Upper lobe of right lung (tissue), 1 donor: ENCODE results near the gene DNHD1. TPM values are rescaled to one million over a fixed set of nuclear protein-coding genes. Genes with fewer than 3 reads are reported as not detected.
"Not testable (repeated sequence)": the region's sequence is repeated elsewhere in the genome, so short reads cannot be mapped to it uniquely, and the experiment has no call there.

ENCODE experiments used
- ATAC-seq: fragments of 200-7000 bp; cut with Tn5 transposase; one replicate; pipeline ENCODE4 v1.9.1; 2020; ENCODE audit warnings: mild to moderate bottlenecking, moderate library complexity
- DNase-seq: peaks from one replicate; pipeline ENCODE4 v3.0.0-alpha.2; 2020
- H3K27ac ChIP-seq: fragments of 200-600 bp; one replicate; pipeline ENCODE4 v1.8.0; 2022
- H3K27me3 ChIP-seq: fragments of 200-600 bp; one replicate; pipeline ENCODE4 v1.8.0; 2022; ENCODE audit warnings: mild to moderate bottlenecking
- H3K36me3 ChIP-seq: fragments of 200-600 bp; one replicate; pipeline ENCODE4 v1.8.0; 2022
- H3K4me1 ChIP-seq: fragments of 200-600 bp; one replicate; pipeline ENCODE4 v1.8.0; 2022
- H3K4me3 ChIP-seq: fragments of 200-600 bp; one replicate; pipeline ENCODE4 v1.8.0; 2022; ENCODE audit warnings: mild to moderate bottlenecking
- H3K9me3 ChIP-seq: fragments of 200-600 bp; one replicate; pipeline ENCODE4 v1.8.0; 2022
- intact Hi-C: fragments of 100-400 bp; cut with DNase I; formaldehyde crosslinking; loops from one replicate; pipeline ENCODE4 v1.11.0; 2022
- total RNA-seq: library from RNA; stranded (reverse); fragmentation: NEBNext Ultra II Directional; extraction: Animal tissue kit (Norgen Biotek cat#: 25700); gene quantifications from one replicate; pipeline ENCODE4 v1.2.1, GENCODE V29; 2021
- TF ChIP-seq, protein P1 (sequence below): fragments of 200-600 bp; IDR thresholded peaks from one replicate; pipeline ENCODE4 v1.8.0; 2022; ENCODE audit warnings: antibody characterized with exemption
- donor health status: DM: no; HTN: yes; CAD: no; lungs with severe emphysema.

The DNHD1 gene
- total RNA-seq, 1 donor from 2014 or later, result 14.5 TPM

DNA sequence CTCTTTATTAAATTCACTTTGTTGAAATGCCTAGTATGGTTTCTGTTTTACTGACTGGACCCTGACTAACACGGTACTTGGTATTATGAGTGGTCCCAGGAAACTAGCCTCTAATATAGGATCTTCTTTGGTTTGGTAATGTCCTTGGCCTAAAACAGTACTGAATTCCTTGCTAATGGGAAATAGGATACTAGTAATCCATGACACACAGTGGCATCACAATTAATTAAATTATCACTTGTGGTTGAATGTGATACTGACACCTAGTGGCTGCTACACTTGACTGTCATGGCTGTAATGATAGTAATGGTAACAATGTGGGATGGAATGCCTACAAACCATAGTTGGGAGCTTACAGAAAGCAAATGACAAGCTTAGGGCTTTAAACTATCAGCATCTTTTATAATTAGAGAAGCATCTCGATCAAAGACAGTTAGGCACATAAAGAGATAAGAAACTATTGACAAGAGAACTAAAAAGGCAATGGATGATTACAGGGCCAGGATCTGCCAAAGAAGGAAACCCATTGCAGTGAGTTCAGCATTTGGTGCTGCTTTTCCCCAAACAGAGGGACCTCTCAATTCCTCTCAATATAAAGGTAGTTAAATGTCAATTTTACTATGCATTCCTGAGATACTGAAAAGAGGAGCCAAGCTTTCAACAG lies 8.6 kb downstream of the DNHD1 start:
- Histone ChIP-seq H3K27ac (no peak overlapping the region), H3K4me1 (no peaks in the 10 kb centered on the region), H3K9me3 (no peaks in the 10 kb centered on the region), H3K36me3 (peaks cover 32% of the 10 kb centered on the region), H3K4me3 (no peak overlapping the region), H3K27me3 (no peaks in the 10 kb centered on the region)
- DNase-seq (no peak), ATAC-seq (peak; percentile 78)
- intact Hi-C loops, result loop anchor here (10.0 kb wide), 1 partner anchor 131 kb away; no protein-coding TSS in a partner anchor
- TF ChIP-seq, protein P1, sequence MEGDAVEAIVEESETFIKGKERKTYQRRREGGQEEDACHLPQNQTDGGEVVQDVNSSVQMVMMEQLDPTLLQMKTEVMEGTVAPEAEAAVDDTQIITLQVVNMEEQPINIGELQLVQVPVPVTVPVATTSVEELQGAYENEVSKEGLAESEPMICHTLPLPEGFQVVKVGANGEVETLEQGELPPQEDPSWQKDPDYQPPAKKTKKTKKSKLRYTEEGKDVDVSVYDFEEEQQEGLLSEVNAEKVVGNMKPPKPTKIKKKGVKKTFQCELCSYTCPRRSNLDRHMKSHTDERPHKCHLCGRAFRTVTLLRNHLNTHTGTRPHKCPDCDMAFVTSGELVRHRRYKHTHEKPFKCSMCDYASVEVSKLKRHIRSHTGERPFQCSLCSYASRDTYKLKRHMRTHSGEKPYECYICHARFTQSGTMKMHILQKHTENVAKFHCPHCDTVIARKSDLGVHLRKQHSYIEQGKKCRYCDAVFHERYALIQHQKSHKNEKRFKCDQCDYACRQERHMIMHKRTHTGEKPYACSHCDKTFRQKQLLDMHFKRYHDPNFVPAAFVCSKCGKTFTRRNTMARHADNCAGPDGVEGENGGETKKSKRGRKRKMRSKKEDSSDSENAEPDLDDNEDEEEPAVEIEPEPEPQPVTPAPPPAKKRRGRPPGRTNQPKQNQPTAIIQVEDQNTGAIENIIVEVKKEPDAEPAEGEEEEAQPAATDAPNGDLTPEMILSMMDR, result peak; percentile 72

DNA sequence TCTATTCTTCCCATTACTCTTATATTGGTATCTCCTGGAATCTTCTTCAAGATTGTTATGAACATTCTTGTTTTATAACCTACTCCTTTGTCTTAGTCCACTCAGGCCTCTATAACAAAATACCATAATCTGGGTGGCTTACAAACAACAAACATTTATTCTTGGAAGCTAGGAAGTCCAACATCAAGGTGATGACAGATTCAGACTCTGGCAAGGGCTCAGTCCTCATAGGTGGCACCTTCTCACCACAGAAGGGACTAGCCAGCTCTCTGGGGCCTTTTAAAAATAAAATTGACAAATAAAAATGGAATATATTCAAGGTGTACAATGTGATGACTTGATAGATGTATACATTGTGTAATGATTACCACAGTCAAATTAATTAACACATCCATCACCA lies 19.8 kb downstream of the DNHD1 start:
- TF ChIP-seq, protein P1, result no peak
- DNase-seq, result no peak
- no peaks in the 10 kb centered on the region for H3K4me1 ChIP-seq
- no peak overlapping the region for H3K27ac ChIP-seq
- H3K4me3 ChIP-seq, result no peak overlapping the region
- peaks cover 27% of the 10 kb centered on the region for H3K36me3 ChIP-seq
- ATAC-seq, result no peak
- H3K27me3 ChIP-seq, result no peaks in the 10 kb centered on the region
- intact Hi-C loops, result no loop called here
- no peaks in the 10 kb centered on the region for H3K9me3 ChIP-seq

DNA sequence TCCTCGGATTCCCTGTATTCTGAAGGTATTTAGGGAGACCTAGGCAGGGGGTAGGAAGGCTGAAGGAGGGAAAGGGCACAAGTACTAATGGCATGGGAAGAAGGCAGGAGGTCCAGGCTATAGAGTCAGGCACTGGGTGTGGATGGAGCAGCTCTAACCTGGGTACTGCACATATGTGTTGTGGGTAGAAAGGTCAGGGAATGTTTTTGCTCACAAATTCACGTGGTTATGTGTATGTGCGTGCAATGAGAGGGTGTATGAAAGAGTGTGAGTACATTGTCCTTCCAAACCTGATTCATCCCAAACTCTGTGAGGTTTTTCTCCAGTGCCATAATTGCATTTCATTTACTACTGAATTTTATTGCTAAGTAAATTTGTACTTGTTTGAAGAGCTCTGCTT lies 23.2 kb downstream of the DNHD1 start:
- TF ChIP-seq, protein P1, result no peak
- intact Hi-C loops, result no loop called here
- H3K27me3 ChIP-seq, result no peaks in the 10 kb centered on the region
- H3K36me3 ChIP-seq, result peaks cover 23% of the 10 kb centered on the region
- DNase-seq (no peak), ATAC-seq (no peak)
- no peaks in the 10 kb centered on the region for H3K4me1 ChIP-seq
- no peak overlapping the region for H3K4me3 ChIP-seq
- no peak overlapping the region for H3K27ac ChIP-seq
- no peaks in the 10 kb centered on the region for H3K9me3 ChIP-seq

DNA sequence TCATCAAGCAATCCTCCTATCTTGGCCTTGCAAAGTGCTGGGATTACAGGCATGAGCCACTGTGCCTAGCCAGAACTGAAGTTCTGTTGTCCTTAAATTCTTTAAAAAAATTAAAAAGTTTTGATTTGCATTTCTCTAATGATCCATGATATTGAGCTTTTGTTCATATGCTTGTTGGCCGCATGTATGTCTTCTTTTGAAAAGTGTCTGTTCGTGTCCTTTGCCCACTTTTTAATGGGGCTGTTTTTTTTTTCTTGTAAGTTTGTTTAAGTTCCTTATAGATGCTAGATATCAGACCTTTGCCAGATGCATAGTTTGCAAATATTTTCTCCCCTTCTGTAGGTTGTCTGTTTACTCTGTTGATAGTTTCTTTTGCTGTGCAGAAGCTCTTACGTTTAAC lies 24.9 kb downstream of the DNHD1 start:
- H3K4me1 ChIP-seq, ATAC-seq, DNase-seq, H3K27me3 ChIP-seq, H3K9me3 ChIP-seq, intact Hi-C loops, H3K4me3 ChIP-seq, H3K27ac ChIP-seq: not testable (repeated sequence)
- H3K36me3 ChIP-seq, result peaks cover 23% of the 10 kb centered on the region

DNA sequence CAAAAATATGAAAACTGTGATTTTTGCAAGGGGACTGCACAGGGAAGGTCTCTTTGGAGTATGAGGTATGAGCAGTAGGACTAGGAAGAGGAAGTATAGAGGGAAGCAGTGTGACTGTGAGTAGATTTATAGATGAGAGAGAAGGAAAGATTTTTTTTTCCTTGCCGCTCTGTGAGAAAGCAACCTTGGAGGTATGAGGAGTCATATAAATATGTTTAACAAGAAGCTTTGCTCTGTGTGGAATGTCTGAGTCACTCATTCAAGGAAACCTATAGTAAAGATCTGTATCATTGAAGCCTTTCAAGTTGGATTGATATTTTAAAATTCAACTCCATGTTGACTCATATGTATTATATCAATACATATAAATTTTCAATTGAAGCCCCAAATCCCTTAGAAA lies 26.2 kb downstream of the DNHD1 start:
- DNase-seq (no peak), ATAC-seq (no peak)
- Histone ChIP-seq H3K36me3 (peaks cover 20% of the 10 kb centered on the region), H3K4me1 (no peaks in the 10 kb centered on the region), H3K27ac (no peak overlapping the region), H3K4me3 (no peak overlapping the region), H3K9me3 (no peaks in the 10 kb centered on the region), H3K27me3 (no peaks in the 10 kb centered on the region)
- intact Hi-C loops, result no loop called here
- TF ChIP-seq, protein P1, result no peak

DNA sequence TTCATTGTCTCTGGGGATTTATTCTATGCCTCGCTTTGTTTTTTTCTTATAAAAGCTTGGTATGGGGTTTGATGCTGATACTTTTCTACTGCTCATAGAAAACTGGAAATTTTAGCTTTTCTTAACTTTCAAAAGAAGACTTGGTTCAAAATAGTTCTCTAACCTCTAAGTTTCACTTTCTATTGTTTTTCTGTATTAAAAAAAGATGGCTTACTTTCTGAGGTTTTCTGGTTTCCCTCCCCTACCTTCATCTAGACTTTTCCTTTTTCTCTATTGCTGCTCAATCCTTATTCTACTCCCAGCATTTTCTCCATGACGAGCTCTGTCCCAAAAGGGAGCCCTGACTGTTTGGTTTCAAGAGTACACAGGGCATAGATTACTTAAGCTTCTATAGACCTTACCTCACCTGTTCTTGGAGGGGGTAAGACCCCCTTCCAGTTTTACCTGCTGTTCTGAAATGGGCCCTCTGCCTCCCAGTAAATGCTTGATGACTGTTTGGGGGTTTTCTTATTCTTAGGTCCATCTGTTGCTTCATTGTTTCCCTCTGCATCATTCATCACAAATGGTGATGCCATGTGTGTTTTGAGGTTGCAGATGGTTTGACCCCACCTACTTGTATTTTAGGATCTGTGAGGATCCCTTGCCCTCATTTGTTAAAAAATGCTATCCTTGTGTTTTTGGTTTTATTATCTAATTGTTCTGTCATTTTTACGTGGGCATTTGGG lies 29.5 kb downstream of the DNHD1 start:
- Histone ChIP-seq H3K4me3 (no peak overlapping the region), H3K9me3 (no peaks in the 10 kb centered on the region), H3K36me3 (peaks cover 7% of the 10 kb centered on the region), H3K4me1 (no peaks in the 10 kb centered on the region), H3K27me3 (no peaks in the 10 kb centered on the region), H3K27ac (no peak overlapping the region)
- ATAC-seq (no peak), DNase-seq (no peak)
- TF ChIP-seq, protein P1, result no peak
- intact Hi-C loops, result no loop called here
